ENCODE results near the gene GNAT1.

Gene GNAT1

DNA sequence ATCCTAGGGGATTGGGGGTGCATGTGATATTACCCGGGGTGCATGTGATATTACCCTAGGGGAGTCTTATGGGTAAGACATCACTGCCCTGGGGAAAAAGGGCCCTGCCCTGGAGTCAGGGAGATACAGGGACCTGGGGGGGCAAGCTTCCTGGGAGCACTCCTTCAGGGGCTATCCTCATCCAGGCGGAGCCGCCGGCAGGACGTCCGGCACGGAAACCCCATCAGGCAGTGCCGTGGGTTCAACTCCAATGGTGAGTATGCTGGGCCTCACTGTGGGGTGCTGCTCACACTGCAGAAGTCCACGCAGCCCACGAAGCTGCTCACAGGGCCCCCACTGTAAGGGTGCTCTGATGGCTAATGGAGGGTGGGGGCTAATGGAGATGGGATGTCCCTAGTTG, 5.3 kb upstream of the GNAT1 start:
- no peak overlapping the region for H3K4me3 ChIP-seq (replicated peaks; ENCODE audit: low read depth, low read length)
- DNase-seq (ENCODE audit: low read depth) = no peak
- TF ChIP-seq CTCF (IDR thresholded peaks at IDR 0.05; ENCODE audit: low read length, missing control alignments) = no peak

- TF ChIP-seq CTCF (IDR thresholded peaks at IDR 0.05; ENCODE audit: low read length, missing control alignments) = no peak
- H3K4me3 ChIP-seq (replicated peaks; ENCODE audit: low read depth, low read length) = no peak overlapping the region
- DNase-seq (ENCODE audit: low read depth) = no peak
Observed at GRCh38 chr3:50187750-50188149, 3.7 kb upstream of the GNAT1 start.

DNA sequence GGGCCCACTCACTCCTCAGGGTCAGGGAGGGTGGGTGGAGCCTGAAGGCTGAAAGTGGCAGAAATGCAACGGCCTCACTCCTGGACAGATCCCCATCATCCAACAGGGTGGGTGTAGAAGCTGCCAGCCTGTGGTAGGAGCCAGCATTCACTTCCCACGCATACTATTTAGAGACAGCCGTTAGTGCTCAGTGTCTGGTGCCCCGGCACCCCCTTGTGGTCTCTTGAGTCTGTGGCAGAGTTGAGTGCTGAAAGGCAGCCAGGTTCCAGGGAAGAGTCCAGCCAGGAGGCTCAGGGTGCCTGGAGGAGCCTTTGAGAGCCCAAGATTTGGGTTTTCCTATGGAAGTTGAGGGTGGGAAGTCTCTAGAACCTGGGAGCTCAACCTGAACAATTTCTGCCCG, 2.1 kb upstream of the GNAT1 start:
- TF ChIP-seq CTCF (IDR thresholded peaks at IDR 0.05; ENCODE audit: low read length, missing control alignments) = peak; percentile 97
- DNase-seq (ENCODE audit: low read depth) = peak; percentile 90
- no peak overlapping the region for H3K4me3 ChIP-seq (replicated peaks; ENCODE audit: low read depth, low read length)

- no peak for DNase-seq (ENCODE audit: low read depth)
- no peak for TF ChIP-seq CTCF (IDR thresholded peaks at IDR 0.05; ENCODE audit: low read length, missing control alignments)
- no peak overlapping the region for H3K4me3 ChIP-seq (replicated peaks; ENCODE audit: low read depth, low read length)
Observed at GRCh38 chr3:50189989-50190388, 1.4 kb upstream of the GNAT1 start.

DNA sequence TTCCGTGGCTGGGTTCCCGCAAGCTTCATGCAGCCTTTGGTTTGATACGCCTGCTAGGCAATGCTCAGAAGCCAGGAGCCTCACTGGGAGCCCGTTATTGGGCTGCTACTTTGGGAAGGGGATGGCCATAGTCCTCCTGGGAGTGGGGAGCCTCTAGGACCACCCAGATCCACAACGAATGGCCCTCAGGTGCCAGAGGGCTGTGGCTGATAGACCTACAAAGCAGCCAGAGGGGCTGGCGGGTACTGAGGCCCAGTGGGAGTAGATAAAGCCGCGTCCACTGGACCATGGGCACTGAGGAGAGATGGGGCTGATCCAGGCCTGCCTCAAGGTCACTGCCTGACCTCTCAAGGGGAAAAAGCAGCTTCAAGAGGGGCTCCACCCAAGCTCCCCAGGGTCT, 714 bp downstream of the GNAT1 start:
- H3K4me3 ChIP-seq (replicated peaks; ENCODE audit: low read depth, low read length) = no peak overlapping the region
- no peak for TF ChIP-seq CTCF (IDR thresholded peaks at IDR 0.05; ENCODE audit: low read length, missing control alignments)
- DNase-seq (ENCODE audit: low read depth) = no peak

DNA sequence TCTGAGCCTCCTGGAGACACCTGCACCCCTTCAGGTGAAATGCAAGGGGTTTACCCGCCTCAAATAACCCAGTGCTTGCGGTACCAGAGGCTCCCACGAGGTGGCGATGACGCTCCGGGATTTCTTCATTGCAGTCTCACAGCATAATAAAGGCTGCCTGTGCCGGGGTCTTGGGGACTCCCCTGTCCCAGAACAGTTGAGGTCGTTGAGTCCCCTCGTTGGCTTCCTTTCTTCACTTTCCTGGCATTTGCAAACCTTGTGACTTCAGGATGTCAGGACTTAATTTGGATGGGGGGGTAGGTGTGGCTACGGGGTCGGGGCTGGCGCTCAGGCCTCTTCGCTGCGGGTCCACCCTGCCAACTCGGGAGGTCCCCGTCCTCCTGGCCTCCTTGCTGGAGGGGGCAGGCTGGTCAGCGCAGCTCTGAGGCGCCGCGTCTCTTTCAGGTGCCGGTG, 1.3 kb downstream of the GNAT1 start:
- peak; percentile 96 for TF ChIP-seq CTCF (IDR thresholded peaks at IDR 0.05; ENCODE audit: low read length, missing control alignments)
- no peak overlapping the region for H3K4me3 ChIP-seq (replicated peaks; ENCODE audit: low read depth, low read length)
- peak; percentile 68 for DNase-seq (ENCODE audit: low read depth)

DNA sequence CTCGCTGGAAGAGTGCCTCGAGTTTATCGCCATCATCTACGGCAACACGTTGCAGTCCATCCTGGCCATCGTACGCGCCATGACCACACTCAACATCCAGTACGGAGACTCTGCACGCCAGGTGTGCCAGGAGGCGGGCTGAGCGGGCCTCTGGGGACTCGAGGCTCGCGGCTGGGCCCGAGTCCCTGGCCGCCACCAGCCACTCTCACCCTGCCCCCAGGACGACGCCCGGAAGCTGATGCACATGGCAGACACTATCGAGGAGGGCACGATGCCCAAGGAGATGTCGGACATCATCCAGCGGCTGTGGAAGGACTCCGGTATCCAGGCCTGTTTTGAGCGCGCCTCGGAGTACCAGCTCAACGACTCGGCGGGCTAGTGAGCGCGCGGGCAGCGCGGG, 1.9 kb downstream of the GNAT1 start:
- TF ChIP-seq CTCF (IDR thresholded peaks at IDR 0.05; ENCODE audit: low read length, missing control alignments) = no peak
- H3K4me3 ChIP-seq (replicated peaks; ENCODE audit: low read depth, low read length) = no peak overlapping the region
- DNase-seq (ENCODE audit: low read depth) = no peak
